Measurements from ENCODE around the gene OSBPL3. TPM values are rescaled to one million over a fixed set of nuclear protein-coding genes. Genes with fewer than 3 reads are reported as not detected.
A peak's percentile ranks its signal among the peaks of the same experiment; 100 is the strongest.

Gene OSBPL3
- total RNA-seq, 1 experiment from 2014 or later, result 36.8 TPM

DNA sequence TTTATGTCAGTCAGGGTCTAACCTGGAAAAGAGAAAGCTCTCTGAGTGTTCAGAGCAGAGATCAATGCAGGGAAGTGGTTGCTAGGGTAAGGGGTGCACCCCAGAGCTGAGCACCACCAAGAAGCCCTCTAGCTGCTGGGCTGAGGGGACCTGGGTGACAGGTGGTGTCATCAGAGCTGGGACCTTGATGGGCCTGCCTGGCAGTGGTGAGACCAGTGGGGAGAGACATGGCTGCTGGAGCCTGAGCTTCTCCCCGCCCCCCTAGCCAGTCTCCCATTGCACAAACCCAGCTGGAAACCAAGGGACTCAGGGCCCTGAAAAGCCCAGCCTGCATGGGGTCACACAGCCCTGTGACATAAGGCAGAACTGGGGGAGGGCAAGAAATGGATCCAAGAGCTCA lies 49.1 kb upstream of the OSBPL3 start:
- ATAC-seq (no peak), DNase-seq (ENCODE audit: low read depth, low spot score) (no peak)
- ChIA-PET RAD21 (ENCODE audit: low non-redundant PET in 1 of 2, low total read pairs in 2 of 2, uncharacterized antibody in 2 of 2, unreplicated experiment in 2 of 2) (no interaction called here), POLR2A (no interaction called here), CTCF (interaction anchor here (1.4 kb wide), 1 partner anchor 41 kb away, joined by 5 read pairs; no protein-coding TSS in a partner anchor)
- Histone ChIP-seq H3K36me3 (ENCODE audit: control insufficient read depth in 1 of 2, insufficient read depth in 2 of 2, low read length in 2 of 2) (no peaks in the 10 kb centered on the region), H4K20me1 (ENCODE audit: insufficient read depth) (no peaks in the 10 kb centered on the region), H3K27me3 (ENCODE audit: insufficient read depth, low read length) (no peaks in the 10 kb centered on the region), H3K9me3 (ENCODE audit: control insufficient read depth in 1 of 2, insufficient read depth in 1 of 2, low read depth in 1 of 2, low read length in 2 of 2) (no peaks in the 10 kb centered on the region), H3K79me2 (ENCODE audit: insufficient read depth, low read length) (no peaks in the 10 kb centered on the region), H3K4me2 (ENCODE audit: low read length) (no peak overlapping the region), H3K27ac (ENCODE audit: low read depth, low read length) (no peak overlapping the region), H3K9me2 (ENCODE audit: insufficient read depth) (no peaks in the 10 kb centered on the region), H3K9ac (ENCODE audit: low read length) (no peak overlapping the region), H3K4me3 (replicated peaks in 1 of 2; ENCODE audit: low read depth in 1 of 2, low read length in 2 of 2) (no peak overlapping the region), H3K4me1 (ENCODE audit: control insufficient read depth in 1 of 2, insufficient read depth in 2 of 2, low read length in 2 of 2) (peaks cover 0 to 50% of the 10 kb centered on the region in 2 experiments; a peak in 3 of 4 replicates), H2AFZ (ENCODE audit: low read depth, low read length, poor library complexity, severe bottlenecking) (no peak overlapping the region)
- TF ChIP-seq ELF1 (IDR thresholded peaks at IDR 0.05; ENCODE audit: borderline replicate concordance, low read depth) (no peak), SIN3A (IDR thresholded peaks at IDR 0.05; ENCODE audit: low read depth) (no peak), MAX (IDR thresholded peaks at IDR 0.05) (no peak)
- BruUV-seq (replicated peaks), result no TSS peak
- intact Hi-C loops (cut with micrococcal nuclease), result no loop called here

DNA sequence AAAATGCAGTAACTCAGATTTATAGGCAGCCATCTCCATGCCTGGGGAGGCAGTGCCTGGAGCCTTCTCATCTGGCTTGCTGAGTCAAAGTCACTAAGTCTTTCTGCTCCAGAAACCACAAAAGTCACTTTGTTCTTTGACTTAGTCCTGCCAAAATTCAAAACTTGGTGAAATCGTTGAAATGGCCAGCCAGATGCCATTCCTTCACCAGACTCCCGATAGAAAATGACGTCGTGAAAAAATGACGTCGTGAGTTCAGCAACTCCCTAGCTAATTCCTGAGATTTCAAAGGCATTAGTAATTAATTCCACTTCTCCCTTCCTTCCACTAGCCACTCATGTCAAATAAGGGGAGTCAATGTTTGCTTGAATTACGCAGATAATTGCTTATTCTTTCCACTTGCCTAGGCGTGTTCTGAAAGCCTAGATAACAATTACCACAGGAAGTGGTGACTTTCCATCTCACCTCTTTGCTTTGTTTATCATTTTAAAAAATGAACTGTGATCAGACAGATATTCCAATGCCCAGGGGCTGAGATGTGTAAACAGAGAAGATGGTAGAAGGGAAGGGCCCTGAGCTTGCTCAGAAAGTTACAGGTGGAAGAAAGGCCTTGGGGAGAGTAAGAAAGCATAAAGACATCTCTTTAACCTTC lies 48.5 kb upstream of the OSBPL3 start:
- H3K4me1 ChIP-seq (ENCODE audit: control insufficient read depth in 1 of 2, insufficient read depth in 2 of 2, low read length in 2 of 2), result peaks cover 0 to 50% of the 10 kb centered on the region in 2 experiments; a peak in 3 of 4 replicates
- H3K27me3 ChIP-seq (ENCODE audit: insufficient read depth, low read length), result no peaks in the 10 kb centered on the region
- H2AFZ ChIP-seq (ENCODE audit: low read depth, low read length, poor library complexity, severe bottlenecking), result no peak overlapping the region
- no peaks in the 10 kb centered on the region for H3K9me2 ChIP-seq (ENCODE audit: insufficient read depth)
- TF ChIP-seq ATF3 (IDR thresholded peaks at IDR 0.05) (no peak), REST (IDR thresholded peaks at IDR 0.05; ENCODE audit: low read depth) (no peak)
- no peaks in the 10 kb centered on the region for H4K20me1 ChIP-seq (ENCODE audit: insufficient read depth)
- no peaks in the 10 kb centered on the region for H3K9me3 ChIP-seq (ENCODE audit: control insufficient read depth in 1 of 2, insufficient read depth in 1 of 2, low read depth in 1 of 2, low read length in 2 of 2)
- intact Hi-C loops (cut with micrococcal nuclease), result no loop called here
- ATAC-seq (no peak), DNase-seq (ENCODE audit: low read depth, low spot score) (no peak)
- CTCF ChIA-PET, result no interaction called here
- BruUV-seq (replicated peaks), result no TSS peak
- no peak overlapping the region for H3K9ac ChIP-seq (ENCODE audit: low read length)
- POLR2A ChIA-PET, result no interaction called here
- H3K4me3 ChIP-seq (replicated peaks in 1 of 2; ENCODE audit: low read depth in 1 of 2, low read length in 2 of 2), result no peak overlapping the region
- H3K79me2 ChIP-seq (ENCODE audit: insufficient read depth, low read length), result no peaks in the 10 kb centered on the region
- H3K4me2 ChIP-seq (ENCODE audit: low read length), result peak overlapping the region; percentile 21
- no peak overlapping the region for H3K27ac ChIP-seq (ENCODE audit: low read depth, low read length)
- H3K36me3 ChIP-seq (ENCODE audit: control insufficient read depth in 1 of 2, insufficient read depth in 2 of 2, low read length in 2 of 2), result no peaks in the 10 kb centered on the region
- RAD21 ChIA-PET (ENCODE audit: low non-redundant PET in 1 of 2, low total read pairs in 2 of 2, uncharacterized antibody in 2 of 2, unreplicated experiment in 2 of 2), result no interaction called here

All from HCT116 (cell line).